NCI-H748 (cell line): ENCODE measurements around the gene RNU1-2.
"Not testable (repeated sequence)": the region's sequence is repeated elsewhere in the genome, so short reads cannot be mapped to it uniquely, and the experiment has no call there.

Experiments
- DNase-seq: peaks from one replicate; lab custom pipeline; 2025; ENCODE audit not compliant: unreplicated experiment; lab: John Stamatoyannopoulos, UW

The RNU1-2 gene

DNA sequence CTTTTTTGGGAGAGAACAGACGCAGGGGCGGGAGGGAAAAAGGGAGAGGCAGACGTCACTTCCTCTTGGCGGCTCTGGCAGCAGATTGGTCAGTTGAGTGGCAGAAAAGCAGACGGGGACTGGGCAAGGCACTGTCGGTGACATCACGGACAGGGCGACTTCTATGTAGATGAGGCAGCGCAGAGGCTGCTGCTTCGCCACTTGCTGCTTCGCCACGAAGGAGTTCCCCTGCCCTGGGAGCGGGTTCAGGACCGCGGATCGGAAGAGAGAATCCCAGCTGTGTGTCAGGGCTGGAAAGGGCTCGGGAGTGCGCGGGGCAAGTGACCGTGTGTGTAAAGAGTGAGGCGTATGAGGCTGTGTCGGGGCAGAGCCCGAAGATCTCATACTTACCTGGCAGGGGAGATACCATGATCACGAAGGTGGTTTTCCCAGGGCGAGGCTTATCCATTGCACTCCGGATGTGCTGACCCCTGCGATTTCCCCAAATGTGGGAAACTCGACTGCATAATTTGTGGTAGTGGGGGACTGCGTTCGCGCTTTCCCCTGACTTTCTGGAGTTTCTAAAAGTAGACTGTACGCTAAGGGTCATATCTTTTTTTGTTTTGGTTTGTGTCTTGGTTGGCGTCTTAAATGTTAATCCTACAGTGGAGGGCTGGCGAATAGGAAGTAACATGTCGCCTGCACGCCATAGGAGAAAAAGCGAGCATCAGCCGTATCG lies at the start of gene RNU1-2:
TSS of gene RNU1-2 (plus strand) at position 383 of the 718 bp plus-strand sequence.
- peak; percentile 97 for DNase-seq

DNA sequence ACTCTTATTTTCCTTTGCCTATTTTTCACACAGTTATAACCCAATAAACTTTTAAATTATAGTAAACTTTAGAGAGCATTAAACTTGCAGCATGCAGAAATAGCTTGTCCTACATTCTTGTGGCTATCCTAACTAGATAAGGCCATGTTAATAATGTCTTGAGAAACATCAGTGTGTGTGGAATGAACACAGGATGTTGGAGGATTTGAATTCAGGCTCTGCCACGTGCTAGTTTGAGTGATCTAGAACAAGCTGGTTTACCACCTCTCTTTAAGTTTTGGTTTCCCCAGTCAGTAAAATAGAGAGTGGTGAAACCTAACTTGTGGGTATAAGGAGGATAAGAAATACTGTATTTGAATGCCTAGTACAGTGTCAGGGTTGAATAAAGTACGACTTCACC lies 39.6 kb upstream of the RNU1-2 start:
- not testable (repeated sequence) for DNase-seq

DNA sequence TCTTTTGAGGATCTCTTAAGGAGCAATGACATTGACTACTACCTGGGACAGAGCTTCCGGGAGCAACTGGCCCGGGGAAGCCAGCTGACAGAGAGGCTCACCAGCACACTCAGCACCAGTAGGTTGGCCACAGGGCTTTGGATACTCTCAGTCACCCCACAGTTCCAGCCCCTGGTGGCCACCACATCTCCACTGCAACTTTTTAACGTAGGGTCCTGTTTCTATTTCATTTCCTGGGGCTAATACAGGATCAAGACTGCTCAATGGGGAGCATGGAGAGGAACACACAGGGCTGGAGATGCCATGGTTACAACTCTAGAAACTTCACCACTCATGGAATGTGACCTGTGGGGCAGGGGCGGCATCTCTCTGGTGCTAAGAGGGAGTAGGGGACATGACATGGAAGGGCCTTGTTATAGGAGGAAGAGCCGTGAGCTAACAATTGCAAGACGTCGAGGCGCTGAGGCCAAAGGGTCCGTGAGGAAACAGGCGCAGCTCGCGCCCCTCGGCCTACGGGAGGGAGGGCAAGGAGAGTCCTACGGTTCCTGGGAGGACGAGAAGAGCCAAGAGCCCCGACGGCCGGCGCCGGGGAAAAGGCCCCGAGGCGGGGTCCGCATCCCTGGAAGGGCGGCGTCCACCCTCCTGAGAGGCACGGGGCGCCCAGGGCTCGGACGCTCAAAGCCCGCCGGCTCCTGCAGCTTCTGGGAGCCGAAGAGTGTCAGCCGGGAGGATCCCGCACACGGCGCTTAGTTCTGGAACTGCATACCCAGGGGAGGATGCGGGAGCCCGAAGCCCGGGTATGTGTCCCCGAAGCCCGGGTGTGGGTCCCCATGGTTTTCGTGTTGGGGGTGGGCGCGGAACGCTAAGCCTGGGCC lies 36.4 kb upstream of the RNU1-2 start:
- DNase-seq, result not testable (repeated sequence)

DNA sequence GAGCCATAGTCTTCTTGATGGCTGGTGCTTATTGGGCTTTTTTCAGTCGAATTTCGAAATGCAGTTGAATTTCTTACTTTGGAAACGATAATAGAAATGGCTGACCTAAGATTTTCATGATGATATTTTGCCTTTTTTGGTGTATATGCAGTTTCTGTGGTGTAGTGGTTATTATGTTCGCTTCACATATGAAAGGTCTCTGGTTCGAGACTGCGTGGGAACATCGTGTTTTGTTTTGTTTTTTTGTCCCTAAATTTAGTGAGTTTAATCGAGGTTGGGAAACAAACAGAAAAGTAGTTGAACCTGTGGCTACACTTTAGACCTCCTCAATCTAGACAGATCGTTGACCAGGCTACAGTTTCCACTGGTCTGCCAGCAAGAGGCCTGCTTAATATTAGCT lies 35.7 kb upstream of the RNU1-2 start:
- not testable (repeated sequence) for DNase-seq

DNA sequence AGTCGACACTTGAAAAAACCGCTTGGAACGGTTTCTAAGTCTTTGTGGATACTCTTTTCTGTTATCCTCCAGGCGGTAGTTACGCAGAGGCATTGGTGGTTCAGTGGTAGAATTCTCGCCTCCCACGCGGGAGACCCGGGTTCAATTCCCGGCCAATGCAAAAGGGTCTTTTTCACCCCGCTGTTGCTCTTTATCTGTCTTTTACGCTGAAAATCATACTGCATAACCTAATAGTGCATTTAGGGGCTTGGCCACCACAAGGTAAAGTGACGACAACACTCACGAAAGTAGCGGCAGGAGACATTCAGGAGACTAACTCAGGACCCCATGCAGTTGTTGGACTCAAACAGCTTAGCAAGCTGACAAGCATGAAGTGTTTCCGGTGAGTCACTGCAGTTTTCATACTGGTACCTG lies 33.9 kb upstream of the RNU1-2 start:
- DNase-seq, result peak; percentile 25

DNA sequence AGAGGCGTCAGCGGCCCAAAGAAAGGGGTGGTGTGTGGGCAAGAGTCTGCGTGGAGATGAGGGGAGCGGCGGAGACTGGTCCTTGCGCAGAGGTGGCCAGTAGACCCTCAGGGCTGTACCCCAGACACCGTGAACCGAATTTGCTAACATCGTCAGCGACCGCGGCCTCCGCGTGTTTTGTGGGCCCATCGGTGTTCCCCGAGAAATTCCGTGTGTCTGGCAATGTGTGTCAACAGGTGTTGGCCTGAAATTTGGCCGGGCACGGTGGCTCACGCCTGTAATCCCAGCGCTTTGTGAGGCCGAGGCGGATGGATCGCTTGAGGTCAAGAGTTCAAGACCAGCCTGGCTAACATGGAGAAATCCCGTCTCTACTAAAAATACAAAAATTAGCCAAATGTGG lies 33.4 kb upstream of the RNU1-2 start:
- DNase-seq, result not testable (repeated sequence)

DNA sequence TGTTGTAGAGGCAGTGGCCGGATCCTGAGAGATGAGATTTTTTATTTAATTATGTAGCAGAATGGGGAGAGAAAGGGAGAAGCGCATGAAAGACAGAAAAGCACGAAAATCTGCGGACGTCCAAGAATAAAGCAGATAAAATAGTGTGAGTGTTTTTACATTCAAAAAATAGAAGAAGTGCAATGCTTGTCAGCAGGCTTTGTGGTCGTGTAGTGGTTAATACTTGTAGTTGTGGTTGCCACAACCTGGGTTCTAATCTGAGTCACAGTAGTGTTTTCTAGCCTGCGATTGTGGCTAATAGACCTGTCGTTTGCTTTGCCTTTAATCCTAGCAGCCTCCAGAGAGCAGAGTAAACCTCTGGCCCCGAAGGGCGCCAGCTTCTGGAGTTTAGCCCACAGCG lies 32.8 kb upstream of the RNU1-2 start:
- not testable (repeated sequence) for DNase-seq

DNA sequence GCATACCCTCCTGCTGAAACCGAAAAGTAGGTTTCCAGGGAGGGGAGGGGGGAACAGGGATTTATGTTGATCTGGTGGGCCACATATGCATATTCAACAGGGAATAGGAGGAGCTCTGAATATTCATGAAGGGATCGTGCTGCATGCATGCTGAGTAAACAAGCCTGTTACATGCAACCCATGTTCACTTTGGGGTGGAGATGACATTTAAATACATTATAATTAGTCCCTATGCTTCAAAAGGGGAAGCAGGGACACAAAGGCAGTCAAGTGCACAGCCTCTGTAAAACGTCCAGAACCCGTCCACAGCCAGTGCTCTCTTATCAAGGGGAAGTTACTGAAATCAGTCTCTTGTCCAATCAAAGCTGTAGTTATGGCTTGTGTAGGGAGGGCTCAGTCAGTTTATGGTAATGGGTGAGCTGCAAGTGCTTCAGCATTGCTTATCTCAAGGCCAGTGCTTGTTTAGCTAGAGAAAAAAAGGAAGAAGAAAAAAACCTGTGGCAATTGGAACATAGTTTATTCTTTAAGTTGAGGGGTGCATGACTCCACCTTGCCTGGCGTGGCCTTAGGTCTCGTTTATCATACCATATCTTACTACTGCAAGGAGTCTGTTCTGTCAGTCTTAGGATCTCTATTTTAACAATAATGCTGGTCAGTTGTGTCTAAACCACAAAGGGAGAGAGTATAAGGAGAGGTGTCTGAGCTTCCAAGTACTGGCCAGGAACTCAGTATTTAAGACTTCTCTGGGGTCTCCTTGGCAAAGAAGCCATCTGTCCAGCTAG lies 28.7 kb upstream of the RNU1-2 start:
- not testable (repeated sequence) for DNase-seq

DNA sequence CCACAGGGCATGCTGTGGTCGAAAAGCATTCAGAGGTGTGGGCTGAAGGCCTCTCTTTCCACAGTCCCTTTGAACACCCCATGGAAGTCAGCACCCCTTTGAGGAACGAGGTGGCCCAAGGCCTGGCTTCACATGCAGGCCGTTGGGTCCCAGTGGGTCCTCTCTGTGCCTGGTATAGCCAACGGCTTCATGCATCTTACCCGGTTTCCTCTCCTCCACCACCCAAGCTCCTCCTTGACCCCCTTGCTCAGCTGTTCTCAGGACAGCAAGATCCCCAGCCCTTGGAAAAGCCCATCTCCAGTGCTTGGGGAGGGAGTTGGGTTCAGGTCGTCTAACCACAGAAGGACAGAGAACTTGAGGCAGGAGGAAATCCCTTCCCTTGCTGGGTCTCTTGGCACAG lies 27.0 kb upstream of the RNU1-2 start:
- not testable (repeated sequence) for DNase-seq

DNA sequence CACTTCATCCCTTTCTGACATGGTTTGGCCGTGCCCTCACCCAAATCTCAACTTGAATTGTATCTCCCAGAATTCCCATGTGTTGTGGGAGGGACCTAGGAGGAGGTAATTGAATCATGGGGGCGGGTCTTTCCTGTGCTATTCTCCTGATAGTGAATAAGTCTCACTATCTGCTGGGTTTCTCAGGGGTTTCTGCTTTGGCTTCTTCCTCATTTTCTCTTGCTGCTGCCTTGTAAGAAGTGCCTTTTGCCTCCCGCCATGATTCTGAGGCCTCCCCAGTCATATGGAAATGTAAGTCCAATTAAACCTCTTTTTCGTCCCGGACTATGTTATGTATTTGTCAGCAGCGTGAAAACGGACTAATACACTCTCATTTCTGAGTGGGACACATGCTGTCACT lies 25.8 kb upstream of the RNU1-2 start:
- not testable (repeated sequence) for DNase-seq

DNA sequence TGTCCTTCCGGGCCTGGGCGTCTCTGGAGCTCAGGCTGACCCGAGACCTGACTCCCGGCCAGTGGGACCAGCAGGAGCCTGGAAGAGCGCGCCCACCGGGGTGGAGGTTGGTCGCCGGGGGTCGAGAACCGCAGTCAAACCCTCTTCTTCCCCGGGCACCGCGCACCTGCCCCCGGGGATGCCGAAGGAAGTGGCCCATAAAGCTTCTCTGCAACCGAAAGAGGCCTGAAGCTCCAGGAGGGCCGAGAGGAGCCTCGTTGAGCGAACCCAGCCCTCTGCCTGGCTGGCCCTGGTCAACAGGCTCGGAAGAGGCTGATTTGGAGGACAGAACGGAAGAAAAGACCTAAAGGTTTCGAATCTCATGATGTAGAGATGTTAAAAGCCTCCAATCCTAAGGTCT lies 24.6 kb upstream of the RNU1-2 start:
- DNase-seq, result not testable (repeated sequence)

DNA sequence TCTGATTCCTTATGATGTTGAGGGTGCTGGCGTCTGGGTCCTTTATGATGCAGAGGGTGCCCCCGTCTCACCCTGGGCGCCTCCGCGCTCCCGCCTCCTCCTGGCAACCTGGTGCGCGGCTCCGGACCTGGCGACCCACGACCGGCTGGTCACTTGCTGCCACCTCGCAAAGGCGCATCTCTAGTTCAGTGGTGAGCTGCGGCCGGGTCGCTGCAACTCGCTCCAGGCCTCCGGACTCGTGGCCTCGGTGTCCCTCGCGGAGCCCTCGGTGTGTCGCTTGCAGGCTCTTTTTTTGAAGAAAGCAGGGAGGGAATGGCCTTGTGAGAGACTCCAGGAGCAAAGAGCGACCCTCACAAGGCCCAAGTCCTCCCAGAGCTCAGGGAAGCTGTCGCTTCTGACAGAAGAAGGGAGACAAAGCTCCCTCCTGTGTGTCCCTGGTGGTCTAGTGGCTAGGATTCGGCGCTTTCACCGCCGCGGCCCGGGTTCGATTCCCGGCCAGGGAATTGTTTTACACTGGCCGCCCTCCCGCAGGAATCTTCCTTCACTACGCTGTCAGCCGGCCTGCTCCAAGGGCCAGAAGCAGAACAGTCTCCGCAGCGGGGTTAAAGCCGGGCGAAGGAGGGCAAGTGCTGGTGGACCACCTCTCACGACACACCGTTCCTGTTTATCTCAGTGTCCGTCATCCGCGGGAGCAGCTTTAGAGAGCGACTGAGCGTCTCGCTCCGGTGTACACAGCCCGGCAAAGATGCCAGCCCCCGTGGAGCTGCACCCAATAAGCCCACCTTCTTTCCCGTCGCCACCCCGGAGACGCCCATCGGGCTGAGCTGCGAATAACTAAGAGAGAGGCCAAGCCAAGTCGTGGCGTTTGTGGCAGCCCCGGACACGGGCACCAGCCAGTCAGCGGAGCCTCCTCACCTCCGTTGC lies 23.4 kb upstream of the RNU1-2 start:
- peak; percentile 59 for DNase-seq

DNA sequence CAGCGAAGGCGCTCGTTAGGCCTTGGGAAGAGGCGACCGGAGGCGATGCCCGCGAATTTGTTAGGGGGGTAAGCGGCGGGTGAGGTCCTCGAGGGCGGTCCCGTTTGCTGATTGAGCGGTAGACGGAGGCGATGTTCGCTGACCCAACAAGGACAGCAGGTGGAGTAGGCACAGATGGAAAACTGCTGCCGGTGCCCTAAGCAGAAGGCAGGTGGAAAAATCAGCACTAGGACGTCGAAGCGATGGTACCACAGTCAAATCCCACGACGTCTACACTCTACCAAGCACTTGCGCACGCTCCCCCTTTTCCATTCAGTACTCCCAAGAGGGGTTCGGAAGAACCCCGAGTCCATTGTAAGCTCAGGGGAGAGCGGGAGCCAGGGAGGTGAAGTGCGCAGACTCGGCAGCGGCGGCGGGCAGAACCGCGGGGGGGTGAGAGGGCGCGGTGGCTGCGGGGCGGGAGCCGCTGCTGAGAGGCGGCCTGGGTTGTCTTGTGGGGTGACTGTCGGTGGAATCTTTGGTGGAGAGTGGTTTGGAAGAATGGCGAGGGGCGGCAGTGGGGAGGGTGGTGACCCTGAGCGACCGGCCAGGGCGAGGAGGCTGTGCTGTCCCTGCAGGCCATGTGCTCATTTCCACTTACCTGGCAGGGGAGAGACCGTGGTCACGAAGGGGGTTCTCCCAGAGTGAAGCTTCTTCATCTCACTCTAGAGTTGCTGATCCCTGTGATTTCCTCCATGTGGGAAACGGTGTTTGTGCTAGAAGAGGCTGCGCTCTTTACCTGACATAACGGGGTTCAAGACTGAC lies 22.5 kb upstream of the RNU1-2 start:
- DNase-seq, result peak; percentile 53

DNA sequence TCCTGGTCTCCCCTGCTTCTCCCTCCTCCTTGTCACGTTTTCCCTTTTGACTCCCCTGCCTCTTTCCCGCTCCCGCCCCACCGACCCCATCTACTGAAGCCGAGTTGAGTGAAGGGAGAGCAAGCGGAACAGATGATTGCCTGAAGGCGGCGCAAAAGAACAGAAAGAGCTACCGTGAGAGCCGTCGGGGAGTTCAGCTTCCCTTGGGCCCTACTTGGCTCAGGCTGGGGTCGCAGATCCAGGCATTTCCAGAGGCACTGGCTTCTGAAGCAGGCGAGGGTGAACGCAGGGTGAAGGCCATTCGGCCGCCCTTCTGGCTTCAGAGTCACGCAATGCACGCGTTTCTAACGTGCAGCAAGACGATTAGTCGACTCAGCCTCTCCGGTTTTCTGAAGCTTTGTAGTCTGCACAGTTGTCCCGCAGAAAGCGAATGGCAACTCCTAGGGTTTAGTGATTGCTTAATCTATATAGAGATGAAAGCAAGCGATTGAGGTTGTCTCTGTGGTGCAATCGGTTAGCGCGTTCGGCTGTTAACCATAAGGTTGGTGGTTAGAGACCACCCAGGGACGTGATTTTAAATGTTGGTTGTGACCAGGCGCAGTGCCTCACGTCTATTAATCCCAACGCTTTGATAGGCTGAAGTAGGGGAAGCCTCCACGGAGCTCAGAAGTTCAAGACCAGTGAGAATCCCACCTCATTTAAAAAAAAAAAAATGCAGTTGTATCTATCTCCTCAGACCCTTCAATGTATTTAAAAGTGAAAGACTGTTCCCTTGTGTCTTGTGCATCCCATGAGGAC lies 20.6 kb upstream of the RNU1-2 start:
- not testable (repeated sequence) for DNase-seq

DNA sequence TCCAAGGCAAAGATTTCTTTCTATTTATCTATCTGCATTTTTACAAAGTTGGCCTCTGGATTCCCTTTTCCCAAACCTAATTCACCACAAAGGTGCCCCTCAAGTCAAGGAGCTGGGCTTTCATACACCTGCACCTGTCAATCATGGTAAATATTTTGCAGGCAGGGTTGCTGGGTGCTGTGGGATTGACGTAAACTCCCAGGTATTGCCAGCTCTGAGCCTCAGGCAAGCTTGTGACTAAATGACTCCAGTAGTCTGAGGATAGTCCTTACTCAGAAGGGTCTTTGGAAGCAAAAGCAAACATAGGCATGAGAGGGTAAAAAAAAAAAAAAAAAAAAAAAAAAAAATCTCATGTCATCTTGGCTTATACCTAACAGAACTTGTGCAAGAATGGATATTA lies 14.0 kb upstream of the RNU1-2 start:
- DNase-seq, result peak; percentile 13

DNA sequence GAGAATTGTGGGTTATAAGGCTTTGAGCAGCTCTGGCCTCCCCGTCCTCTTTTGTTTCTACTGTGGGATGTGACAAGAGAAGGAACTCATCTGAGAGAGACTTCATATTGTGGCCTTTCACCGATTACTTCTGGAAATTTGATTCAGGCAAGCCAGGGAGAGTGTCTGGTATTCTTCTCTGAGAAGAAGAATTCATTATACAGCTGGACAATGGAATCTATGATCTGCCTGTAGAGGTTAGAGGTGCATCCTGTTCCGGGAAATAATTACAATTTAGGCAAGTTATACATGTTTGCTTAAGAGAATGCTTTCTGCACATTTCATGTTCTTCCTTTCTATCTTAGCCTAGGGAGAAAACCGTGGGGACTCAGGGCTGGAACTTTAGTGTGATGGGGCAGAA lies 12.8 kb upstream of the RNU1-2 start:
- no peak for DNase-seq

DNA sequence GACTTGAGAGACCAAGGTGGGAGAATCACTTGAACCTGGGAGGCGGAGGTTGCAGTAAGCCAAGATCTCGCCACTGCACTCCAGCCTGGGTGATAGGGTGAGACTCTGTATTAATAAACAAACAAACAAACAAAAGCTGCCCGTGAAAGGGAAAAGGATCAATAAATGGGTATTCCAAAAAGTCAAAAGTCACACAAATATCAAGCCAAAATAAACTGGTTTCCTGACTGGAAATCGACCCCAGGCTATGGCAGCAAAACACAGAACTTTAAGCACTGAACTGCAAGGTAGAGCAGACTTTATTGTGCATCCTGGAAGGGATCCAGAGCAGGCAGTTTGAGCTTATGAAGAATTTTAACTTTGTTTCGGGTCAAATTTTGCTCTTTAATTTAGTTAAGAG lies 11.3 kb upstream of the RNU1-2 start:
- not testable (repeated sequence) for DNase-seq

DNA sequence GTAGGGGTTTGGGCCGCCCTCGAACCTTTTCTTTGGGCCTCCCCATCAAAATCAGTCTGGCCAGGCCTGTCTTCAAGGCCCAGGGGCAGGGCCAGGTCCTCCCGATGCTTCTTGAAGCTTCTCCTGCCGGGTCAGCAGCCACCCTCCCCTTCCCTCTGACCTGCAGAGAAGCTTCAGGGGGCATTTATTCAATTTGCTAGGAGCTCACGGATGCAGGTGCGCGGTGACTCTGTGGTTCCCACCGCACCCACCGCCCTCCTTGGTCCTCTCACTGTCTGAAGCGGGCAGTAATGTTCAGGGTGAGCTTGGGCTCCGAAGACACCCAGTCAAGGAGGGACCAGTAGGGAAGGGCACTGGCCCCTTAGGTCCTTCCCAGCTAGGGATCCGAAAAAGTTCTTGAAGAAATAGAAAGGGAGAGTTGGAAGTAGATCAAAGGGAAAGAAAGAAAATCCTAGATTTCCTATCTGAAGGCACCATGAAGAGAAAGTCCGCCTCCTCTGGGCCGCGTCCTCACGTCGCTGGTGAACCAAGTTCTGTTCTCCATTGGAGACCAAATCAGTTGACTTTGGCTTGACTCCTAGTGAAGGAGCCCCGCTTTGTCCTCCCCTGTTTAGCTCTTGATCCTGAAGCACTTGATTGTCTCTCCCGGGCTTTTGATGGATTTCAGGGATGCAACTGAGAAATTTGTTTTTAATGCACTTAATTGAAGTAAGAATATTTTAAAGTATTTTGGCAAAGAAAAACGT lies 8.7 kb upstream of the RNU1-2 start:
- DNase-seq, result no peak
